GM18499 (cell line): Measurements from ENCODE around the gene PAK1.

Source experiments
- ATAC-seq: cut with Tn5 transposase; IDR thresholded peaks from one replicate; pipeline ENCODE4 v1.9.1; 2021; ENCODE audit warnings: moderate number of reproducible peaks; ENCODE audit not compliant: insufficient read depth, unreplicated experiment

The PAK1 gene

GRCh38 chr11:77284476-77285468 is 189.1 kb downstream of the PAK1 start:
- ATAC-seq, result no peak

GRCh38 chr11:77283101-77283500 is 190.8 kb downstream of the PAK1 start:
- no peak for ATAC-seq

- no peak for ATAC-seq
Measured at GRCh38 chr11:77278595-77279506, 195.0 kb downstream of the PAK1 start.

GRCh38 chr11:77276271-77276670 is 197.6 kb downstream of the PAK1 start:
- no peak for ATAC-seq
